GM12864 (cell line): ENCODE data around the gene PCED1B.

Source experiments
- DNase-seq: peaks from one replicate; pipeline ENCODE4 v3.0.0-alpha.2; 2011; ENCODE audit warnings: low read depth
- H3K4me3 ChIP-seq: 2 replicates; pipeline ENCODE4 v1.5.1; 2011; ENCODE audit warnings: mild to moderate bottlenecking, low read depth, low read length, control low read depth
- TF ChIP-seq, protein P1 (sequence below): IDR thresholded peaks from 2 replicates; pipeline ENCODE4 v1.5.1; 2011; ENCODE audit warnings: low read depth, mild to moderate bottlenecking, moderate library complexity, low read length, control low read depth, inconsistent platforms; ENCODE audit errors: missing control alignments

Gene PCED1B

DNA sequence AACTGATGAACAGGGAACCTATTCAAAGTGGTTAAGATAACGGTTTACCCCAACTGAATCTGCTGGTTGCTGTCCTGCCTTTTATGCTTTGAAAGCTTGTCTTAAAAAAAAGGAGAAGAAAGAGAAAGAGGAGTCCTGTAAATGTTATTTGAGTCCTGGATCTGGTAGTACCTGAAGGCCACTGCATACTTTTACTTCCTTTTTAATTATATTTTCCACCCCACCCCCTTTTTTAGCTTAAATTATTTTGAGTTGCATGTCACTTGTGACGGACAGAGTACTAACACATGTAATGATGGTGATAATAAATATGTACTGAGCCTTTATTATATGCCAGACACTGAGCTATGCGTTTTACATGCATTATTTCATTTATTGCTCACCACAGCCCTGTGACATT lies 2.9 kb downstream of the PCED1B start:
- DNase-seq: no peak
- TF ChIP-seq, protein P1, sequence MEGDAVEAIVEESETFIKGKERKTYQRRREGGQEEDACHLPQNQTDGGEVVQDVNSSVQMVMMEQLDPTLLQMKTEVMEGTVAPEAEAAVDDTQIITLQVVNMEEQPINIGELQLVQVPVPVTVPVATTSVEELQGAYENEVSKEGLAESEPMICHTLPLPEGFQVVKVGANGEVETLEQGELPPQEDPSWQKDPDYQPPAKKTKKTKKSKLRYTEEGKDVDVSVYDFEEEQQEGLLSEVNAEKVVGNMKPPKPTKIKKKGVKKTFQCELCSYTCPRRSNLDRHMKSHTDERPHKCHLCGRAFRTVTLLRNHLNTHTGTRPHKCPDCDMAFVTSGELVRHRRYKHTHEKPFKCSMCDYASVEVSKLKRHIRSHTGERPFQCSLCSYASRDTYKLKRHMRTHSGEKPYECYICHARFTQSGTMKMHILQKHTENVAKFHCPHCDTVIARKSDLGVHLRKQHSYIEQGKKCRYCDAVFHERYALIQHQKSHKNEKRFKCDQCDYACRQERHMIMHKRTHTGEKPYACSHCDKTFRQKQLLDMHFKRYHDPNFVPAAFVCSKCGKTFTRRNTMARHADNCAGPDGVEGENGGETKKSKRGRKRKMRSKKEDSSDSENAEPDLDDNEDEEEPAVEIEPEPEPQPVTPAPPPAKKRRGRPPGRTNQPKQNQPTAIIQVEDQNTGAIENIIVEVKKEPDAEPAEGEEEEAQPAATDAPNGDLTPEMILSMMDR: no peak
- no peak overlapping the region for H3K4me3 ChIP-seq

DNA sequence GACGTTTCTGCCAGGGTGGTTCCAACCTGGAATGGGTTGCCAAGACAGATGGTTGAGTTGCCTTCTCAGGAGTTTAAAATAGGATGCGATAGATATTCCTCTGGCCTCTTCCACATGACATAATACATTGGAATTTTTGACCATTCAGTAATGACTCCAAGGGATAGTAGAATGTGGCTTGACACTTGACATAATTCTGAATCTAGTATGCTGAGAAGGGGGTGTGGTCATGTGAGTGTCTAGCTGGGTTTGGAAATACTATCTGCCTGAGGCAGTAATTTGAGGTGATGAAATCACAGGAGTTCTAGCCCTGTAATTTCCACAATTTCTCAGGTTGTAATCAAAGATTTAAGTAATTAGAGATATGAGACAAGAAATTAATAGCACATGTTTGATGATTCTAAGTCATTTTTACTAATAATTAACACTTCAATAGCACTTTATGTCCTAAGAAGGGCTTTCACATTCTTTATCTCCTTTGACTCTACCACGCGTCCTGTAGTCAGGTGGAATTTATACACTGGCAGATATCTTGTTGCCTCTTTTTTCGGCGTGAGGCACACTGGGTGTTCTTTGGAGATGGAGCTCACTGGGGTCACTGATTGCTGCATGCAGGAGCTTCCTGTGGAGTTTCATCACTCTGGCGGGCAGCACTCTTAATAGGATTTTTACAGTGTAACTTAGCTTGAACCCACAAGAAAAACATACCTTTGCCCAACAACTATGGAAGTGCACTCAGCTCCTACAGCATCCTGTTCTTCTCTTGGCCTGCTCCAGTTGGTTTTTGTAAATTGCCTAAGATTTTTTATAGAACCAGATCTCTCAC lies 3.6 kb downstream of the PCED1B start:
- no peak overlapping the region for H3K4me3 ChIP-seq
- TF ChIP-seq, protein P1: no peak
- no peak for DNase-seq

DNA sequence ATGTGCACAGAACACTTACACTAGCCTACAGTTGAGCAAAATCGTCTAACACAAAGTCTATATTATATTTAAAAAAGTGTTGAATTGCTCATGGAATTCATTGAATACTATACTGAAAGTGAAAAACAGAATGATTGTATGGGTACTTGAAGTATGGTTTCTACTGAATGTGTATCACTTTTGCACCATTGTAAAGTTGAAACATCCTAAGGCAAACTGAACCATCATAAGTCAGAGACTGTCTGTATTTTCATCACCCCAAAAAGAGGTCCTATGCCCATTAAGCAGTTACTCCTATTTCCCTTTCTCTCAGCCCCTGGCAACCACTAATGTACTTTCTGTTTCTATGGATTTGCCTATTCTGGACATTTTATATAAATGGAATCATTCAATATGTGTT lies 4.8 kb downstream of the PCED1B start:
- no peak overlapping the region for H3K4me3 ChIP-seq
- TF ChIP-seq, protein P1: no peak
- no peak for DNase-seq

DNA sequence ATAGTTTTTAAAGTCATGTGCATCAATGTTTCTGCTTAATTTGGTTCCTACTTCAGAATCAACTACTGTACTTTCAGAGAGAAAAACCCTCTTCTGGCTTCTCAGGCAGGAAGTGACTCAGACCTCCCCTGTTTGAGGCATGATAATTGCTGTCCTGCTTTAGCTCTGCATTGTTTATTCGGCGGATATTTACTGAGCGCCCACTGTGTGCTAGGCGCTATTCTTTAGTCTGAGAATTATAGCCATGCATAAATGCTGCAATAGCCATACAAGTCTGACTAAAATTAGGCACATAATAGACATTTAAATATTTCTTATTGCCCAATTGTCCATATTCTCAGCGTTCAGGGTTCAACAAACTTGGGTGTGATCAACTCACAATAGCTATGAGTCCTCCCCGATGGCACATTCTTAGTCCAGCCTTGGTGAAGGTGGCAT lies 6.4 kb downstream of the PCED1B start:
- no peak for DNase-seq
- H3K4me3 ChIP-seq: no peak overlapping the region
- TF ChIP-seq, protein P1: no peak

DNA sequence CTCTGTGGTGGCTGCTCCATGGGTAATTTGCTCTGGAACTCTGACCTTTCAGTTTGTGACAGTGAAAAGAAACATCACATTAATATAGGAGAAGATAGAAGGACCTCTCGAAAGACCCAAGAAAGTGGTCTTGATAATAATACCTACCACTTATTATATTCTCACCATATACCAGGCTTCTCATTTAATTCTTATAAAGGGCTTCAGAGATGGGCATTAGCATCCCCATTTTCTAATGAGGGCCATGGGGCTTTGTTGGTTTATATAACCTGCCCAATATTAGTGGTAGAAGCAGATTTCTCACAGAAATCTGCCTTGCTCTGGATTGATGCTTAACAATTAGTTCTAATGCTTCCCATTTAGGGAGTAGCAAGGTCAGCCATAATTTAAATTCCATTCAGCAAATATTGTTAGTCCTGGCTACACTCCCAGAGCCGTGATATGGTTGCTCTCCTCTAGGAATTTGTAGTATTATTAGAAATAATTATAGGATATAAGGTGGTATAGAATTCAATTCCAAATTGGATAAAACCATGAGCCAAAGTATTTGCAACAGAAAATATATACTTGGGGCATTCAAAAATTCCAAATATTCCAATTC lies 7.8 kb downstream of the PCED1B start:
- H3K4me3 ChIP-seq: no peak overlapping the region
- no peak for DNase-seq
- TF ChIP-seq, protein P1: no peak

DNA sequence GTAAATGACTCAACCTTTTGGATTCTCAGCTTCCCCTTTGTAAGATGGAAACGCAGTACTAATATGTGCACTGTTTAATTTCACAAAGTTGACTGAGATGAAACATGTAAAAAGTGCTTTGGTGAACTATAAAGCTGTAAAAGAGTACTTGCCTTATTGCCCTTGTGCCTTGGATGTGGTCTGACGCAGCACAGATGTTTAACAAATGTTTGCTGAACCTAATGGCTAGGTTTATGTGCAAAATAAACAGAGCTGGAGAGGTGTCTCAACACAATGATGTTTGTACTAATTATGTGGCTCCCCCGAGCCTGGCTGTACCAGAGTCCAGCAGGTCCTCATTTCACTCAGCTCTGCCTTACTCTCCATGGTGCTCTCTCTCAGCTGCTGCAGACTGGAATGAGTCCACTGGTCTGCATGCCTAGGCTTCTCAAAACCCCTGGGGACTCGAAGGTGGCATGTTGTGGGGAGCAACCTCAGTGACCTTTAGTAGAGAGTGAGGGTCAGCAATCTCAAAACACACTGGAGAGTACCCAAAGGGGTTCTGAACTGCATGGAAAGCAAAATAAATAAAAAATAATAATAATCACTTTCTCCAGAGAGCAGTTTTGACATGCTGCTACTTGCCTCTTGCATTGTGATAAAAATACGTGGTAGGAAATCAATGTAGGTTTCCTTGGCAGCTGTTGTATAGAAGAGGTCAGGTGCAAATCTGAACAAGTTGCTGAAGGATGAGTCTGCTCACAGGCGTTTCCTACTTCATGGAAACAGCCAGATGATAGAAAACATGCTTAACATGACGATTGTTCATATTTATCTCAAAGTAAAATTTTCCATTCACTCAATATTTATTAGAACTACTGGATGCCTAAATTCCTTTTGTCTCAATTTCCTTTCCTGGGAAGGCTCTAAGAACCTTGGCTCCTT lies 8.9 kb downstream of the PCED1B start:
- TF ChIP-seq, protein P1: no peak
- no peak overlapping the region for H3K4me3 ChIP-seq
- no peak for DNase-seq
